ENCODE data around the gene CHST8. TPM values are rescaled to one million over a fixed set of nuclear protein-coding genes. Genes with fewer than 3 reads are reported as not detected.

Gene CHST8
- total RNA-seq, 1 donor, result not detected

DNA sequence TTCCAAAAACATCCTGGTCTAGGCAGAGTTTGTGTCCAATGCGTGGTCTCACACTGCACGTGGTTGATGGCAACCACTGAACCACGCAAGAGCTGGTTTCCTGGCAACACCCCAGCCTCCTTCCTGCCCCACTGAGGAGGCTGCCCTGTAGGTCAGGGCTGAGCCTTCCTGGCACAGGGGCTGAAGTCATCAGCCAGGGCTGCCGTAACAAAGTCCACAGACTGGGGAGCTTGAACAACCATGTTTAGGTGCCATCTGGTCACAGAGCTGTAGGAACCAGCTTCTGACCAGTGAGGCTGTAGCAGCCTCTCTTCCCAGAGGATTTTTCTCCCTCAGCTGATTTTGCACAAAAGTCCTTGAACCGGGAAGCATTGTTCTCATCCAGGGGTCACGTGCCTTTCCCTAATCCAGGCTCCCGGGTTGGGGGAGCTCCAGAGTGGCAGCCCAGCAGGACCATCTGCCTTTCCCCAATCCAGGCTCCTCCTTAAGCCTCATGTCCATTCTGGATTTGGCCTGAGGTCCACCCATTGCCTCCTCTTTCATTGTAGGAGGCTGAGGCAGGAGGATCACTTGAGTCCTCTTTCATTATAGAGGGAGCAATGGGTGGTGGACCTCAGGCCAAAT is 53.9 kb downstream of the CHST8 start:
- H4K20me1 ChIP-seq (ENCODE audit: insufficient read depth, low read length), result no peaks in the 10 kb centered on the region
- no peak overlapping the region for H3K4me3 ChIP-seq (ENCODE audit: insufficient read depth, low read length)
- no peaks in the 10 kb centered on the region for H3K9me3 ChIP-seq (ENCODE audit: low read depth, low read length)
- no peaks in the 10 kb centered on the region for H3K27me3 ChIP-seq (ENCODE audit: insufficient read depth, low read length)
- H3K27ac ChIP-seq (ENCODE audit: low read depth, low read length), result no peak overlapping the region
- no peak overlapping the region for H2AFZ ChIP-seq (ENCODE audit: low read length)
- no peak for DNase-seq (ENCODE audit: insufficient read length, low spot score, missing footprints)
- H3K4me2 ChIP-seq (ENCODE audit: insufficient read depth, low read length), result no peak overlapping the region
- H3K36me3 ChIP-seq (ENCODE audit: insufficient read depth, low read length), result no peaks in the 10 kb centered on the region
- no peaks in the 10 kb centered on the region for H3K79me2 ChIP-seq (ENCODE audit: insufficient read depth, low read length)
- H3K4me1 ChIP-seq (ENCODE audit: insufficient read depth, low read length), result no peaks in the 10 kb centered on the region
- TF ChIP-seq CTCF (IDR thresholded peaks at IDR 0.05; ENCODE audit: extremely low read depth, low read depth, low read length), result no peak

DNA sequence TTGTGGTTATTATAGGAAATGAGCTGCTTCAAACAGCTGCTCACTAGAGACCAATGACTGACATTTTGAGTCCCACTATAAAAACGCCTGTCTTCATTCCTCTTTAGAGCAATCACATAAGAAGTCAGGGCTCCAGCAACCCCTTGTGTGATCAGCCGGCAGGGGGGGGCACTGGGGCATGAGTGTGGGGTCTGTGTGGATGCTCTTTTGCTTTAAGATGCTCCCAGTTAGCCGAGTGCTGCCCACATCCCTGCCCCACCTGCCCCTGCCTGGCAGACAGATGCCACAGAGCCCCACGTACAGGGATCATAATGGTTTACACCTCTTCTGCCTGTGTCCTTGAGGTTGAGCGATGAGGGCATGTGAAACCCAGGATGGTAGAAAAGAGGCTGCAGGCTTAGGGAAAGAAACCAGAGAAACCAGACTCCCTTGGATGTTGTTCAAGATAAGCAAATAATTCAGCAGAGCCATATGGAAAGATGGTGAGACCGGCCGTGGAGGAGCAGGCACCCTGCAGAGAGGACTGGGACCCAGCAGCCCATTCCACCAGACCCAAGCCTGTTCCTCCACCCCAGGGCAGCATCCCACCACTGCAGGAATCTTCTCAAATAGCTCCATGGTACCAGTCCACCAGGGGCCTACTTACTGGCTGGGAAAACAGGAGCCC is 55.4 kb downstream of the CHST8 start:
- H4K20me1 ChIP-seq (ENCODE audit: insufficient read depth, low read length), result no peaks in the 10 kb centered on the region
- TF ChIP-seq CTCF (IDR thresholded peaks at IDR 0.05; ENCODE audit: extremely low read depth, low read depth, low read length), result no peak
- H3K79me2 ChIP-seq (ENCODE audit: insufficient read depth, low read length), result no peaks in the 10 kb centered on the region
- no peak overlapping the region for H3K4me3 ChIP-seq (ENCODE audit: insufficient read depth, low read length)
- DNase-seq (ENCODE audit: insufficient read length, low spot score, missing footprints), result no peak
- H2AFZ ChIP-seq (ENCODE audit: low read length), result no peak overlapping the region
- H3K9me3 ChIP-seq (ENCODE audit: low read depth, low read length), result no peaks in the 10 kb centered on the region
- H3K27me3 ChIP-seq (ENCODE audit: insufficient read depth, low read length), result no peaks in the 10 kb centered on the region
- H3K36me3 ChIP-seq (ENCODE audit: insufficient read depth, low read length), result no peaks in the 10 kb centered on the region
- H3K27ac ChIP-seq (ENCODE audit: low read depth, low read length), result no peak overlapping the region
- no peak overlapping the region for H3K4me2 ChIP-seq (ENCODE audit: insufficient read depth, low read length)
- no peaks in the 10 kb centered on the region for H3K4me1 ChIP-seq (ENCODE audit: insufficient read depth, low read length)

- Histone ChIP-seq H3K79me2 (ENCODE audit: insufficient read depth, low read length) (no peaks in the 10 kb centered on the region), H2AFZ (ENCODE audit: low read length) (no peak overlapping the region)
- no peak for TF ChIP-seq CTCF (IDR thresholded peaks at IDR 0.05; ENCODE audit: extremely low read depth, low read depth, low read length)
These were observed 56.1 kb downstream of the CHST8 start for GRCh38 chr19:33677745-33678426.

More at GRCh38 chr19:33677745-33678426, 56.1 kb downstream of the CHST8 start:
- Histone ChIP-seq H3K27me3 (ENCODE audit: insufficient read depth, low read length) (no peaks in the 10 kb centered on the region), H3K4me3 (ENCODE audit: insufficient read depth, low read length) (no peak overlapping the region), H3K4me1 (ENCODE audit: insufficient read depth, low read length) (no peaks in the 10 kb centered on the region), H3K4me2 (ENCODE audit: insufficient read depth, low read length) (no peak overlapping the region), H3K27ac (ENCODE audit: low read depth, low read length) (no peak overlapping the region), H3K36me3 (ENCODE audit: insufficient read depth, low read length) (no peaks in the 10 kb centered on the region), H3K9me3 (ENCODE audit: low read depth, low read length) (no peaks in the 10 kb centered on the region), H4K20me1 (ENCODE audit: insufficient read depth, low read length) (no peaks in the 10 kb centered on the region)
- no peak for DNase-seq (ENCODE audit: insufficient read length, low spot score, missing footprints)

Data from osteoblast (primary cell).